ENCODE results near the gene GPR108. TPM values are rescaled to one million over a fixed set of nuclear protein-coding genes. Genes with fewer than 3 reads are reported as not detected.

The GPR108 gene
- polyA plus RNA-seq, 3 donors = 90.9 to 147 (median 129) TPM

- Mint-ChIP-seq H3K27ac (no peak overlapping the region), H3K9me3 (peaks cover 0 to 12% (median 0%) of the 10 kb centered on the region in 7 donors), H3K36me3 (no peaks in the 10 kb centered on the region), H3K4me3 (no peak overlapping the region), H3K4me1 (peaks cover 9% of the 10 kb centered on the region), H3K27me3 (ENCODE audit: low read depth in 3 of 3) (peaks cover 42 to 58% (median 47%) of the 10 kb centered on the region in 3 donors)
- no peaks in the 10 kb centered on the region for H4K20me1 ChIP-seq (ENCODE audit: insufficient read depth, low read length)
- H3K36me3 ChIP-seq (replicated peaks in 1 of 2; ENCODE audit: control insufficient read depth in 1 of 2, insufficient read depth in 2 of 2, low read length in 2 of 2) = no peaks in the 10 kb centered on the region
- DNase-seq = no peak
- peaks cover 3 to 28% of the 10 kb centered on the region in 2 donors for H3K27me3 ChIP-seq (ENCODE audit: control insufficient read depth in 2 of 2, insufficient read depth in 2 of 2, low read length in 2 of 2)
- no peaks in the 10 kb centered on the region for H3K79me2 ChIP-seq (ENCODE audit: insufficient read depth, low read length)
- H3K9me3 ChIP-seq (replicated peaks in 1 of 2; ENCODE audit: control insufficient read depth in 1 of 2, insufficient read depth in 1 of 2, low read length in 2 of 2) = no peaks in the 10 kb centered on the region
- intact Hi-C loops (cut with micrococcal nuclease) = loop anchor here in 1 of 2 donors (10.0 kb wide), 1 partner anchor 62 kb away; no protein-coding TSS in a partner anchor
- H3K9ac ChIP-seq (ENCODE audit: insufficient read depth, low read length, poor library complexity, severe bottlenecking) = no peak overlapping the region
- H3K4me1 ChIP-seq (ENCODE audit: control insufficient read depth in 1 of 2, insufficient read depth in 2 of 2, low read length in 2 of 2) = no peaks in the 10 kb centered on the region
- 91% methylated on average over 30 of the region's 44 CpGs for WGBS (ENCODE audit: insufficient coverage)
- H3K4me3 ChIP-seq (replicated peaks in 1 of 3; ENCODE audit: low read depth in 2 of 3, low read length in 3 of 3) = no peak overlapping the region
- H3K4me2 ChIP-seq (replicated peaks; ENCODE audit: extremely low read depth, low read length, poor library complexity, severe bottlenecking) = no peak overlapping the region
- no peak overlapping the region for H2AFZ ChIP-seq (ENCODE audit: insufficient read depth, low read depth, low read length, poor library complexity, severe bottlenecking)
- TF ChIP-seq CTCF (IDR thresholded peaks at IDR 0.05) = no peak
- no peak overlapping the region for H3K27ac ChIP-seq (ENCODE audit: low read depth in 1 of 2, low read length in 2 of 2)
Measured at GRCh38 chr19:6707011-6707657, 30.2 kb downstream of the GPR108 start.

GRCh38 chr19:6706633-6706958 is 30.8 kb downstream of the GPR108 start:
- Mint-ChIP-seq H3K27me3 (ENCODE audit: low read depth in 3 of 3) (peaks cover 39 to 57% (median 47%) of the 10 kb centered on the region in 3 donors), H3K27ac (no peak overlapping the region), H3K4me1 (peaks cover 9% of the 10 kb centered on the region), H3K9me3 (peaks cover 0 to 12% (median 0%) of the 10 kb centered on the region in 7 donors), H3K4me3 (no peak overlapping the region), H3K36me3 (no peaks in the 10 kb centered on the region)
- Histone ChIP-seq H3K4me1 (ENCODE audit: control insufficient read depth in 1 of 2, insufficient read depth in 2 of 2, low read length in 2 of 2) (no peaks in the 10 kb centered on the region), H3K9me3 (replicated peaks in 1 of 2; ENCODE audit: control insufficient read depth in 1 of 2, insufficient read depth in 1 of 2, low read length in 2 of 2) (no peaks in the 10 kb centered on the region), H3K36me3 (replicated peaks in 1 of 2; ENCODE audit: control insufficient read depth in 1 of 2, insufficient read depth in 2 of 2, low read length in 2 of 2) (no peaks in the 10 kb centered on the region), H3K4me3 (replicated peaks in 1 of 3; ENCODE audit: low read depth in 2 of 3, low read length in 3 of 3) (no peak overlapping the region), H4K20me1 (ENCODE audit: insufficient read depth, low read length) (no peaks in the 10 kb centered on the region), H3K79me2 (ENCODE audit: insufficient read depth, low read length) (no peaks in the 10 kb centered on the region), H2AFZ (ENCODE audit: insufficient read depth, low read depth, low read length, poor library complexity, severe bottlenecking) (no peak overlapping the region), H3K9ac (ENCODE audit: insufficient read depth, low read length, poor library complexity, severe bottlenecking) (no peak overlapping the region), H3K27me3 (ENCODE audit: control insufficient read depth in 2 of 2, insufficient read depth in 2 of 2, low read length in 2 of 2) (peaks cover 3 to 24% of the 10 kb centered on the region in 2 donors), H3K27ac (ENCODE audit: low read depth in 1 of 2, low read length in 2 of 2) (no peak overlapping the region), H3K4me2 (replicated peaks; ENCODE audit: extremely low read depth, low read length, poor library complexity, severe bottlenecking) (no peak overlapping the region)
- 33% methylated on average over 1 of the region's 3 CpGs for WGBS (ENCODE audit: insufficient coverage)
- no peak for DNase-seq
- intact Hi-C loops (cut with micrococcal nuclease) = loop anchor here in 1 of 2 donors (10.0 kb wide), 1 partner anchor 62 kb away; no protein-coding TSS in a partner anchor
- TF ChIP-seq CTCF (IDR thresholded peaks at IDR 0.05) = no peak

Data from CD14-positive monocyte (primary cell).